B cell (primary cell): ENCODE measurements around the gene CCDC201.
"Not testable (repeated sequence)": the region's sequence is repeated elsewhere in the genome, so short reads cannot be mapped to it uniquely, and the experiment has no call there.

Experiments
- CTCF ChIP-seq: fragments of 200-600 bp; IDR thresholded peaks from one replicate; pipeline ENCODE4 v1.8.0; 2022; ENCODE audit warnings: antibody characterized with exemption, mild to moderate bottlenecking
- EZH2 ChIP-seq: IDR thresholded peaks from 2 replicates; pipeline ENCODE4 v1.6.1; 2012; ENCODE audit warnings: borderline replicate concordance, low read depth, mild to moderate bottlenecking, moderate library complexity, low read length; ENCODE audit not compliant: insufficient read depth, poor library complexity, severe bottlenecking

DNA sequence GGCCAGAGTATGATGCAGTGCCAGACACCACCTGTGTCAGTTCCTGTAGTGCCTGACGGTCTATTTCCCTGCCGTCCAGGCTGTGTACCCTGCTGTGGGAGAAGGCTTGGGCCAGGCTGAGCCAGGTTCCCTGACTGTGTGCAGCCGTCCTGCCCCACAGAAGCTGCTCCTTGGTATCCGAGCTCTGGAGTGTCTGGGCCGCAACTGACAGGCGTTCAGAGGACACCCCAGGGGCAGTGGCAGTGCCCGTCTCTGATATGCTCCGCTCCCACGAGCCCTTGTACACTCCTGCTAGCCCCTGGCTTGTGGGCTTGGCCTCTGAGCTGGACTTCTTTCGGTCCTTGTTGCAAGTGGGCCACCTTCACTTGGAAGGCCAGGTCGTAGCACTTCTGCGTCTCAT, 55.0 kb downstream of the CCDC201 start:
- TF ChIP-seq CTCF, EZH2: not testable (repeated sequence)
